Measurements from ENCODE around the gene LAMA3.

DNA sequence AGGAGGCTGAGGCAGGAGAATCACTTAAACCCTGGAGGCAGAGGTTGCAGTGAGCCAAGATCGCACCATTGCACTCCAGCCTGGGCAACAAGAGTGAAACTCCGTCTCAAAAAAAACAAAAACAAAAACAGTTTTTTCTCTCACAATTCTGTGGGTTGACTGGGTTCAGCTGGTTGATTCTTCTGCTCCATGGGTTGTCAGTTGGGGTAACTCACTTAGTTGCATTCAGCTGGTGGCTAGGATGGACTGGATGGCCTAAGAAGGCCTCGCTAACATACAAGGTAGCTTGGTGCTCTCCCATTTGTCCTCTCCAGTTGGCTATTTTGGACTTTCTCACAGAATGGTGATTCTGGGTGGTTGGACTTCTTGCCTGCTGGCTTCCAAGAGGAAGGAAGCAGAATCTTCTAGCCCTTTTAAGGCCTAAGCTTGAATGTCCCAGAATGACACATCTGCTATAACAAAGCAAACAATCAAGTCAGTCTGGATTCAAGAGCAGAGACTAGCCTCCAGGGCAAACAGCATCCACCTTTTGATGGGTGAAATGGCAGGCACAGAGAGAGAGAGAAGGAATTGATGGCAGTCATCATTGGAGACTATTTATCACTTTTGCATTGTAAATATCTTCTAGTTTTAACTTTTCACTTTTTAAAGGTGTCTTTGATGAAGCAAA lies 17.9 kb downstream of the LAMA3 start:
- TF ChIP-seq, protein P1, sequence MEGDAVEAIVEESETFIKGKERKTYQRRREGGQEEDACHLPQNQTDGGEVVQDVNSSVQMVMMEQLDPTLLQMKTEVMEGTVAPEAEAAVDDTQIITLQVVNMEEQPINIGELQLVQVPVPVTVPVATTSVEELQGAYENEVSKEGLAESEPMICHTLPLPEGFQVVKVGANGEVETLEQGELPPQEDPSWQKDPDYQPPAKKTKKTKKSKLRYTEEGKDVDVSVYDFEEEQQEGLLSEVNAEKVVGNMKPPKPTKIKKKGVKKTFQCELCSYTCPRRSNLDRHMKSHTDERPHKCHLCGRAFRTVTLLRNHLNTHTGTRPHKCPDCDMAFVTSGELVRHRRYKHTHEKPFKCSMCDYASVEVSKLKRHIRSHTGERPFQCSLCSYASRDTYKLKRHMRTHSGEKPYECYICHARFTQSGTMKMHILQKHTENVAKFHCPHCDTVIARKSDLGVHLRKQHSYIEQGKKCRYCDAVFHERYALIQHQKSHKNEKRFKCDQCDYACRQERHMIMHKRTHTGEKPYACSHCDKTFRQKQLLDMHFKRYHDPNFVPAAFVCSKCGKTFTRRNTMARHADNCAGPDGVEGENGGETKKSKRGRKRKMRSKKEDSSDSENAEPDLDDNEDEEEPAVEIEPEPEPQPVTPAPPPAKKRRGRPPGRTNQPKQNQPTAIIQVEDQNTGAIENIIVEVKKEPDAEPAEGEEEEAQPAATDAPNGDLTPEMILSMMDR (IDR thresholded peaks at IDR 0.05): no peak
- no peak for TF ChIP-seq POLR2A (IDR thresholded peaks at IDR 0.05)

All from Peyer's patch (tissue), 4 donors.